AG04450 (cell line): ENCODE measurements around the gene SMO. TPM values are rescaled to one million over a fixed set of nuclear protein-coding genes. Genes with fewer than 3 reads are reported as not detected.

Source experiments
- CTCF ChIA-PET: fragments of 300-600, 350-600 bp; formaldehyde crosslinking; extraction: SDS; loops from one replicate; lab custom pipeline; 2022; ENCODE audit warnings: antibody characterized with exemption, inconsistent platforms; lab: Charles Lee
- POLR2A ChIA-PET: fragments of 350-600 bp; formaldehyde crosslinking; extraction: SDS; loops from one replicate; lab custom pipeline; 2021; ENCODE audit warnings: antibody characterized with exemption, inconsistent platforms; lab: Yijun Ruan, JAX
- DNase-seq: peaks from one replicate; pipeline ENCODE4 v3.0.0-alpha.2; 2011; ENCODE audit warnings: low read depth, low spot score
- H3K27ac ChIP-seq: one replicate; pipeline ENCODE4 v1.5.1; 2012; ENCODE audit warnings: low read depth, low read length, control low read depth
- H3K27me3 ChIP-seq: one replicate; pipeline ENCODE4 v1.6.0; 2012; ENCODE audit warnings: low read length; ENCODE audit not compliant: control insufficient read depth, insufficient read depth
- H3K4me3 ChIP-seq: 2 replicates; pipeline ENCODE4 v1.5.1; 2011; ENCODE audit warnings: mild to moderate bottlenecking, low read depth, low read length, control low read depth
- H3K9me3 ChIP-seq: 2 replicates; pipeline ENCODE4 v1.5.1; 2012; ENCODE audit warnings: low read length; ENCODE audit not compliant: control insufficient read depth, insufficient read depth
- polyA plus RNA-seq: library from polyadenylated mRNA; depleted of rRNA; stranded (reverse); fragments of >200 nt; gene quantifications from 2 replicates; pipeline ENCODE4 v1.2.3, GENCODE V29; 2011
- TF ChIP-seq, protein P1 (sequence below): IDR thresholded peaks from 2 replicates; pipeline ENCODE4 v1.5.1; 2011; ENCODE audit warnings: low read depth, low read length, control low read depth, inconsistent platforms

Gene SMO
- polyA plus RNA-seq, 1 experiment, result 20.8 TPM

- Histone ChIP-seq H3K4me3 (no peak overlapping the region), H3K27ac (no peak overlapping the region), H3K9me3 (no peaks in the 10 kb centered on the region; the same call in none of the 2 replicates), H3K27me3 (peaks cover 19% of the 10 kb centered on the region)
- CTCF ChIA-PET, result interaction anchor here (0.7 to 7.9 kb wide), 9 partner anchors 12 to 308 kb away, joined by 3 to 188 read pairs (median 14); no protein-coding TSS in a partner anchor
- POLR2A ChIA-PET, result interaction anchor here (0.7 kb wide), 1 partner anchor 50 kb away, joined by 10 read pairs; no protein-coding TSS in a partner anchor
- DNase-seq, result no peak
- TF ChIP-seq, protein P1, sequence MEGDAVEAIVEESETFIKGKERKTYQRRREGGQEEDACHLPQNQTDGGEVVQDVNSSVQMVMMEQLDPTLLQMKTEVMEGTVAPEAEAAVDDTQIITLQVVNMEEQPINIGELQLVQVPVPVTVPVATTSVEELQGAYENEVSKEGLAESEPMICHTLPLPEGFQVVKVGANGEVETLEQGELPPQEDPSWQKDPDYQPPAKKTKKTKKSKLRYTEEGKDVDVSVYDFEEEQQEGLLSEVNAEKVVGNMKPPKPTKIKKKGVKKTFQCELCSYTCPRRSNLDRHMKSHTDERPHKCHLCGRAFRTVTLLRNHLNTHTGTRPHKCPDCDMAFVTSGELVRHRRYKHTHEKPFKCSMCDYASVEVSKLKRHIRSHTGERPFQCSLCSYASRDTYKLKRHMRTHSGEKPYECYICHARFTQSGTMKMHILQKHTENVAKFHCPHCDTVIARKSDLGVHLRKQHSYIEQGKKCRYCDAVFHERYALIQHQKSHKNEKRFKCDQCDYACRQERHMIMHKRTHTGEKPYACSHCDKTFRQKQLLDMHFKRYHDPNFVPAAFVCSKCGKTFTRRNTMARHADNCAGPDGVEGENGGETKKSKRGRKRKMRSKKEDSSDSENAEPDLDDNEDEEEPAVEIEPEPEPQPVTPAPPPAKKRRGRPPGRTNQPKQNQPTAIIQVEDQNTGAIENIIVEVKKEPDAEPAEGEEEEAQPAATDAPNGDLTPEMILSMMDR, result no peak
Observed at GRCh38 chr7:129162732-129163131, 25.7 kb upstream of the SMO start.

- CTCF ChIA-PET, result interaction anchor here (0.5 to 7.9 kb wide), 67 partner anchors 9 to 877 kb away, joined by 3 to 188 read pairs (median 4); partner anchors contain the start of genes SMO and TSPAN33
Observed at GRCh38 chr7:129163875-129164544, 24.4 kb upstream of the SMO start.

DNA sequence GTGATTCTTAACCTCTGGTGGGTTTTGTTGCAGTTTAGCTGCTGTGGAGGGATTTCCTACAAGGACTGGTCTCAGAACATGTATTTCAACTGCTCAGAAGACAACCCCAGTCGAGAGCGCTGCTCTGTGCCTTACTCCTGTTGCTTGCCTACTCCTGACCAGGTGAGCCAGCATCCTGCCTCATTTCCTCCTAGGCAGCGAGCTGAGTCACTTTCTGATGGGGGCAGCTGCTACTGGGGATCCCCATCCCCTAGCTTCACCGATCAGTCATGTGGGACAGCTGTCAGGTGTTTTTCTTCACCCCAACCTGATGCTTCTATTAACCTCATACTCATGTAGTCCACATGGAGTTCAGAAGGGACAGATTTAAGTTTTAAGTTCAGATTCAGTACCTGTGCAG, 21.7 kb upstream of the SMO start:
- Histone ChIP-seq H3K9me3 (no peaks in the 10 kb centered on the region; the same call in 1 of the 2 replicates), H3K4me3 (no peak overlapping the region), H3K27me3 (peaks cover 10% of the 10 kb centered on the region), H3K27ac (no peak overlapping the region)
- CTCF ChIA-PET, result interaction anchor here (0.6 to 7.9 kb wide), 3 partner anchors 28 to 577 kb away, joined by 4 to 188 read pairs (median 4); no protein-coding TSS in a partner anchor
- TF ChIP-seq, protein P1, result no peak
- DNase-seq, result no peak
- POLR2A ChIA-PET, result no interaction called here

More at GRCh38 chr7:129163875-129164544, 24.4 kb upstream of the SMO start:
- TF ChIP-seq, protein P1, result peak; percentile 83
- POLR2A ChIA-PET, result interaction anchor here (0.7 kb wide), 1 partner anchor 24 kb away, joined by 3 read pairs; the partner anchor contains the start of gene SMO
- H3K27me3 ChIP-seq, result peaks cover 19% of the 10 kb centered on the region
- DNase-seq, result peak; percentile 48
- no peak overlapping the region for H3K27ac ChIP-seq
- H3K9me3 ChIP-seq, result no peaks in the 10 kb centered on the region; the same call in 1 of the 2 replicates
- no peak overlapping the region for H3K4me3 ChIP-seq

- TF ChIP-seq, protein P1, result no peak
- Histone ChIP-seq H3K9me3 (no peaks in the 10 kb centered on the region), H3K4me3 (no peak overlapping the region), H3K27ac (no peak overlapping the region), H3K27me3 (peaks cover 2% of the 10 kb centered on the region)
- ChIA-PET POLR2A (no interaction called here), CTCF (interaction anchor here (7.9 kb wide), 1 partner anchor 43 kb away, joined by 188 read pairs; no protein-coding TSS in a partner anchor)
- no peak for DNase-seq
Observed at GRCh38 chr7:129167817-129168216, 20.6 kb upstream of the SMO start.
